ENCODE data around the gene BICD2. TPM values are rescaled to one million over a fixed set of nuclear protein-coding genes. Genes with fewer than 3 reads are reported as not detected.

BICD2 gene
- total RNA-seq, 1 donor from 2014 or later, result 43.7 TPM

- Mint-ChIP-seq H3K27ac (ENCODE audit: unreplicated experiment) (no peak overlapping the region), H3K4me1 (ENCODE audit: low read depth, unreplicated experiment) (no peaks in the 10 kb centered on the region), H3K27me3 (ENCODE audit: unreplicated experiment) (peaks cover 9% of the 10 kb centered on the region), H3K4me3 (ENCODE audit: unreplicated experiment) (no peak overlapping the region), H3K9me3 (ENCODE audit: unreplicated experiment) (no peaks in the 10 kb centered on the region), H3K36me3 (ENCODE audit: unreplicated experiment) (no peaks in the 10 kb centered on the region)
- no peak for DNase-seq
- no peak for TF ChIP-seq CTCF (IDR thresholded peaks at IDR 0.05; ENCODE audit: partially characterized antibody, unreplicated experiment)
These were observed 15.6 kb upstream of the BICD2 start for GRCh38 chr9:92780206-92780605.

- H3K4me1 Mint-ChIP-seq (ENCODE audit: low read depth, unreplicated experiment), result no peaks in the 10 kb centered on the region
- no peak for DNase-seq
- no peak for TF ChIP-seq CTCF (IDR thresholded peaks at IDR 0.05; ENCODE audit: partially characterized antibody, unreplicated experiment)
- no peak overlapping the region for H3K4me3 Mint-ChIP-seq (ENCODE audit: unreplicated experiment)
- H3K9me3 Mint-ChIP-seq (ENCODE audit: unreplicated experiment), result no peaks in the 10 kb centered on the region
- H3K27ac Mint-ChIP-seq (ENCODE audit: unreplicated experiment), result no peak overlapping the region
- H3K36me3 Mint-ChIP-seq (ENCODE audit: unreplicated experiment), result no peaks in the 10 kb centered on the region
- H3K27me3 Mint-ChIP-seq (ENCODE audit: unreplicated experiment), result peaks cover 8% of the 10 kb centered on the region
These were observed 10.8 kb upstream of the BICD2 start for GRCh38 chr9:92775466-92775865.

GRCh38 chr9:92774274-92774673 is 9.6 kb upstream of the BICD2 start:
- H3K9me3 Mint-ChIP-seq (ENCODE audit: unreplicated experiment), result no peaks in the 10 kb centered on the region
- no peaks in the 10 kb centered on the region for H3K36me3 Mint-ChIP-seq (ENCODE audit: unreplicated experiment)
- TF ChIP-seq CTCF (IDR thresholded peaks at IDR 0.05; ENCODE audit: partially characterized antibody, unreplicated experiment), result no peak
- H3K27ac Mint-ChIP-seq (ENCODE audit: unreplicated experiment), result no peak overlapping the region
- no peak overlapping the region for H3K4me3 Mint-ChIP-seq (ENCODE audit: unreplicated experiment)
- no peaks in the 10 kb centered on the region for H3K4me1 Mint-ChIP-seq (ENCODE audit: low read depth, unreplicated experiment)
- peaks cover 5% of the 10 kb centered on the region for H3K27me3 Mint-ChIP-seq (ENCODE audit: unreplicated experiment)
- DNase-seq, result no peak

- TF ChIP-seq CTCF (IDR thresholded peaks at IDR 0.05; ENCODE audit: partially characterized antibody, unreplicated experiment), result no peak
- no peak overlapping the region for H3K27ac Mint-ChIP-seq (ENCODE audit: unreplicated experiment)
These were observed 9.2 kb upstream of the BICD2 start for GRCh38 chr9:92773810-92774209.

GRCh38 chr9:92771309-92771708 is 6.7 kb upstream of the BICD2 start:
- no peak for TF ChIP-seq CTCF (IDR thresholded peaks at IDR 0.05; ENCODE audit: partially characterized antibody, unreplicated experiment)
- H3K4me3 Mint-ChIP-seq (ENCODE audit: unreplicated experiment), result no peak overlapping the region
- peaks cover under 1% of the 10 kb centered on the region for H3K4me1 Mint-ChIP-seq (ENCODE audit: low read depth, unreplicated experiment)
- H3K27me3 Mint-ChIP-seq (ENCODE audit: unreplicated experiment), result peaks cover 5% of the 10 kb centered on the region
- H3K27ac Mint-ChIP-seq (ENCODE audit: unreplicated experiment), result no peak overlapping the region
- H3K9me3 Mint-ChIP-seq (ENCODE audit: unreplicated experiment), result no peaks in the 10 kb centered on the region
- no peaks in the 10 kb centered on the region for H3K36me3 Mint-ChIP-seq (ENCODE audit: unreplicated experiment)
- no peak for DNase-seq

More at GRCh38 chr9:92773810-92774209, 9.2 kb upstream of the BICD2 start:
- no peaks in the 10 kb centered on the region for H3K9me3 Mint-ChIP-seq (ENCODE audit: unreplicated experiment)
- H3K4me3 Mint-ChIP-seq (ENCODE audit: unreplicated experiment), result no peak overlapping the region
- no peaks in the 10 kb centered on the region for H3K4me1 Mint-ChIP-seq (ENCODE audit: low read depth, unreplicated experiment)
- DNase-seq, result no peak
- no peaks in the 10 kb centered on the region for H3K36me3 Mint-ChIP-seq (ENCODE audit: unreplicated experiment)
- H3K27me3 Mint-ChIP-seq (ENCODE audit: unreplicated experiment), result peaks cover 5% of the 10 kb centered on the region

All from glutamatergic neuron (in vitro differentiated cells).